ENCODE measurements around the gene AMIGO3.
"Not testable (repeated sequence)": the region's sequence is repeated elsewhere in the genome, so short reads cannot be mapped to it uniquely, and the experiment has no call there.

Gene AMIGO3

GRCh38 chr3:49712166-49712565, 7.3 kb downstream of the AMIGO3 start:
- no peak for DNase-seq (ENCODE audit: low read depth in 2 of 2)

GRCh38 chr3:49711489-49711888, 8.0 kb downstream of the AMIGO3 start:
- DNase-seq (ENCODE audit: low read depth in 2 of 2): no peak

GRCh38 chr3:49709852-49710251, 9.6 kb downstream of the AMIGO3 start:
- no peak for DNase-seq (ENCODE audit: low read depth in 2 of 2)

GRCh38 chr3:49707113-49707480, 12.4 kb downstream of the AMIGO3 start:
- no peak for DNase-seq (ENCODE audit: low read depth in 2 of 2)

GRCh38 chr3:49706456-49707112, 12.9 kb downstream of the AMIGO3 start:
- DNase-seq (ENCODE audit: low read depth in 2 of 2): no peak

GRCh38 chr3:49705390-49705960, 14.0 kb downstream of the AMIGO3 start:
- DNase-seq (ENCODE audit: low read depth in 2 of 2): no peak

- no peak for DNase-seq (ENCODE audit: low read depth in 2 of 2)
Observed at GRCh38 chr3:49704629-49705028, 14.9 kb downstream of the AMIGO3 start.

GRCh38 chr3:49703956-49704355, 15.5 kb downstream of the AMIGO3 start:
- DNase-seq (ENCODE audit: low read depth in 2 of 2): no peak

- DNase-seq (ENCODE audit: low read depth in 2 of 2): peak; percentile 48 to 50
Observed at GRCh38 chr3:49703443-49703927, 16.0 kb downstream of the AMIGO3 start.

- no peak for DNase-seq (ENCODE audit: low read depth in 2 of 2)
Observed at GRCh38 chr3:49702672-49703071, 16.8 kb downstream of the AMIGO3 start.

- DNase-seq (ENCODE audit: low read depth in 2 of 2): no peak
Observed at GRCh38 chr3:49701388-49702077, 18.0 kb downstream of the AMIGO3 start.

GRCh38 chr3:49700453-49701128, 18.9 kb downstream of the AMIGO3 start:
- DNase-seq (ENCODE audit: low read depth in 2 of 2): no peak

- DNase-seq (ENCODE audit: low read depth in 2 of 2): no peak
Observed at GRCh38 chr3:49700014-49700413, 19.5 kb downstream of the AMIGO3 start.

- no peak for DNase-seq (ENCODE audit: low read depth in 2 of 2)
Observed at GRCh38 chr3:49699281-49699979, 20.1 kb downstream of the AMIGO3 start.

GRCh38 chr3:49695350-49696015, 24.0 kb downstream of the AMIGO3 start:
- DNase-seq (ENCODE audit: low read depth in 2 of 2): not testable (repeated sequence)

- DNase-seq (ENCODE audit: low read depth in 2 of 2): not testable (repeated sequence)
Observed at GRCh38 chr3:49694409-49695070, 24.9 kb downstream of the AMIGO3 start.

GRCh38 chr3:49691481-49691880, 28.0 kb downstream of the AMIGO3 start:
- not testable (repeated sequence) for DNase-seq (ENCODE audit: low read depth in 2 of 2)

- DNase-seq (ENCODE audit: low read depth in 2 of 2): not testable (repeated sequence)
Observed at GRCh38 chr3:49690856-49691255, 28.6 kb downstream of the AMIGO3 start.

- DNase-seq (ENCODE audit: low read depth in 2 of 2): not testable (repeated sequence)
Observed at GRCh38 chr3:49689908-49690624, 29.4 kb downstream of the AMIGO3 start.
